Stimulated activated CD4-positive, alpha-beta T cell treated with anti-CD3 and anti-CD28 coated beads, Interleukin-15, amount 100 ng/mL, for 1 hour (primary cell): ENCODE measurements around the gene DZANK1.
"Not testable (repeated sequence)": the region's sequence is repeated elsewhere in the genome, so short reads cannot be mapped to it uniquely, and the experiment has no call there.

ENCODE experiments used
- DNase-seq, 2 donors: peaks; one replicate each; pipeline ENCODE4 v3.0.0-alpha.2; 2020; ENCODE audit warnings: low read depth in 1 of 2, low spot score in 1 of 2

The DZANK1 gene

DNA sequence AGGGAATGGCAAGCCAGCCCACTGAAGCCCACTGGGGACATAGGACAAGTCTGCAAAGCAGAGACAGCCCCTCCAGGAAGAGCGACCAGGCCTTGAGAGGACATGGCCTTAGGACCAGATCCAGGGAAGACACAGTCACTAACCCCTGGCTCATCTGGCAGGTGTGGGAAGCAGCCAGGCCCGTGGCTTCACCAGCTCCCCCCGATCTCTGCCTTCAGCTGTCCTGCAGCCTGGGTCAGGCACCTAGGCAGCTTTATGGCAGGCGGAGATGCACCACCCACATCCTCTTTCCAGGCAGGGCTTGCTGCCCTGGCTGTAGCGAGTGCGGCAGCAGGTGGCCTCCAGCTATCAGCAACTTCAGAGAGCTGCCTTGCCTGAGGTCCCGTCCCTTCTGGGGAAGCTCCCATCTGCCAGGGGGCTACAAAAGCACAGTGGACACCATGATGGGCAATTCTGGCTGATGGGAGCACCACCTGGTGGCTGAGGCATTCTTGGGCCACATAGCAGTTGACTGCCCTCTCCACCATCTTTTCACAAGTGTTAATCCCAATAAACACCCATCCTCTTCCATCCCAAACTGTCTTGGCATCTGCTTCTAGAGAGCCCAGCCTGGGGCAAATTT lies 85.8 kb downstream of the DZANK1 start:
- DNase-seq = no peak

- no peak for DNase-seq
Observed at GRCh38 chr20:18377896-18378481, 88.8 kb downstream of the DZANK1 start.

GRCh38 chr20:18375551-18375950 lies 91.3 kb downstream of the DZANK1 start:
- DNase-seq = not testable (repeated sequence)

GRCh38 chr20:18372296-18372695 lies 94.5 kb downstream of the DZANK1 start:
- DNase-seq = no peak

DNA sequence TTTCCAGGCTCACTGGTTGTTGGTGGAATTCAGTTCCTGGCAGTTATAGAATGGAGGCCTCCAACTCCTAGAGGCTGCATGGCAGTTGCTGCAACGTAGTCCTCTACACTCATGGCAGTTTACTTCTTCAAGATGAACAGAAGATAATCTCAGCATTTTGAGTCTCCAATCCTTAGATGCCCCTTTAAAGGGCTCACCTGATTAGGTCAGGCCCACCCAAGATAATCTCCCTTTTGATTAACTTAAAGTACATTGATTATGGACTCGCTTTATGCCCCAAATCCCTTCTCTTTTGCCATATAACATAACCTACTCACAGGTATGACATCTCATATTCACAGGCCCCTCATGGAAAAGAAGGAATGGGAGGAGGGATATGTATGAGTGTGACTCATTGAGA lies 102.1 kb downstream of the DZANK1 start:
- no peak for DNase-seq

- DNase-seq = no peak
Observed at GRCh38 chr20:18363708-18364107, 103.1 kb downstream of the DZANK1 start.

GRCh38 chr20:18362916-18363315 lies 103.9 kb downstream of the DZANK1 start:
- no peak for DNase-seq

DNA sequence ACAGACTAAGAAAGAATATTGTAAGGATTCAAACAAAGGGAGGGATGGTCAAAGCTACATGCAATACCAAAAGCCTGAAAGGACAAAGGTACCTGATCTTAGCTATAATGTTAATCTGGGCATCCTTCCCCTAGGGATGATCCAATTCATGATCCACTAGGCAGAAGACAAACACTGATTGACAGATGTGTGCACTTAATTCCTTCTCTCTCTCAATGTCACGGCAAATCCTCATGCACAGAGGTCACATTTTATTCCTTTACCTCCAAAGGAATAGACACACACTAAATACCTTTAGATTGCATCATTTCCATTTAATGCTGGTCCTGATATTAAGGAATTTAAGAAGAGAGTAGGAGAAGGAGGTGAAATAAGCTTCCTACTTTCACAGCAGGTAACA lies 105.2 kb downstream of the DZANK1 start:
- DNase-seq = no peak

GRCh38 chr20:18360635-18361034 lies 106.2 kb downstream of the DZANK1 start:
- no peak for DNase-seq

GRCh38 chr20:18359854-18360253 lies 107.0 kb downstream of the DZANK1 start:
- DNase-seq = no peak

DNA sequence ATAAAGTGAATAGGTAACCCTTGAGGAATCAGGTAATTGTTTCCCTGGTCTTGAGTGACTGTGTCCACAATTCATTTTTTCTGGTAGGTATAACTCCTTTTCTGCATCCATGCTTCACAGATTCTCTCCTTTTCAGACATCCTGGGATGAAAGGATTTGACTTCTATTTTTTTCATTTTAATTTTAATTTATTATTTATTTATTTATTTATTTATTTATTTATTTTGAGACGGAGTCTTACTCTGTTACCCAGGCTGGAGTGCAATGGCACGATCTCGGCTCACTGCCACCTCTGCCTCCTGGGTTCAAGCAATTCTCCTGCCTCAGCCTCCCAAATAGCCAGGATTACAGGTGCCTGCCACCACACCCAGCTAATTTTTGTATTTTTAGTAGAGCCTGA lies 117.1 kb downstream of the DZANK1 start:
- not testable (repeated sequence) for DNase-seq
